HG03175 (cell line): Measurements from ENCODE around the gene ABCA13.
"Not testable (repeated sequence)": the region's sequence is repeated elsewhere in the genome, so short reads cannot be mapped to it uniquely, and the experiment has no call there.

Experiments
- ATAC-seq: cut with Tn5 transposase; IDR thresholded peaks from one replicate; pipeline ENCODE4 v1.9.1; 2021; ENCODE audit warnings: mild to moderate bottlenecking, moderate library complexity; ENCODE audit not compliant: unreplicated experiment

The ABCA13 gene

GRCh38 chr7:48173313-48173712, 2.1 kb downstream of the ABCA13 start:
- ATAC-seq = no peak

- ATAC-seq = no peak
Observed at GRCh38 chr7:48173756-48174382, 2.6 kb downstream of the ABCA13 start.

GRCh38 chr7:48175019-48175418, 3.8 kb downstream of the ABCA13 start:
- ATAC-seq = no peak

- ATAC-seq = no peak
Observed at GRCh38 chr7:48176356-48176893, 5.2 kb downstream of the ABCA13 start.

- ATAC-seq = no peak
Observed at GRCh38 chr7:48177271-48177670, 6.0 kb downstream of the ABCA13 start.

GRCh38 chr7:48179496-48180030, 8.3 kb downstream of the ABCA13 start:
- no peak for ATAC-seq

- no peak for ATAC-seq
Observed at GRCh38 chr7:48180981-48181380, 9.7 kb downstream of the ABCA13 start.

- no peak for ATAC-seq
Observed at GRCh38 chr7:48182718-48183369, 11.6 kb downstream of the ABCA13 start.

- no peak for ATAC-seq
Observed at GRCh38 chr7:48183370-48183743, 12.1 kb downstream of the ABCA13 start.

- ATAC-seq = no peak
Observed at GRCh38 chr7:48183965-48184364, 12.7 kb downstream of the ABCA13 start.

- no peak for ATAC-seq
Observed at GRCh38 chr7:48188776-48189520, 17.7 kb downstream of the ABCA13 start.

GRCh38 chr7:48192996-48193395, 21.7 kb downstream of the ABCA13 start:
- ATAC-seq = no peak

- no peak for ATAC-seq
Observed at GRCh38 chr7:48193421-48193820, 22.2 kb downstream of the ABCA13 start.

- not testable (repeated sequence) for ATAC-seq
Observed at GRCh38 chr7:48200946-48201589, 29.8 kb downstream of the ABCA13 start.

GRCh38 chr7:48202916-48203315, 31.7 kb downstream of the ABCA13 start:
- ATAC-seq = not testable (repeated sequence)

- no peak for ATAC-seq
Observed at GRCh38 chr7:48207155-48207675, 36.0 kb downstream of the ABCA13 start.

- no peak for ATAC-seq
Observed at GRCh38 chr7:48209004-48209600, 37.8 kb downstream of the ABCA13 start.

- ATAC-seq = no peak
Observed at GRCh38 chr7:48213226-48213625, 42.0 kb downstream of the ABCA13 start.

- no peak for ATAC-seq
Observed at GRCh38 chr7:48217266-48217665, 46.0 kb downstream of the ABCA13 start.

GRCh38 chr7:48217753-48218152, 46.5 kb downstream of the ABCA13 start:
- no peak for ATAC-seq
